Measurements from ENCODE around the gene MAP4K4.
"Not testable (repeated sequence)": the region's sequence is repeated elsewhere in the genome, so short reads cannot be mapped to it uniquely, and the experiment has no call there.

MAP4K4 gene

DNA sequence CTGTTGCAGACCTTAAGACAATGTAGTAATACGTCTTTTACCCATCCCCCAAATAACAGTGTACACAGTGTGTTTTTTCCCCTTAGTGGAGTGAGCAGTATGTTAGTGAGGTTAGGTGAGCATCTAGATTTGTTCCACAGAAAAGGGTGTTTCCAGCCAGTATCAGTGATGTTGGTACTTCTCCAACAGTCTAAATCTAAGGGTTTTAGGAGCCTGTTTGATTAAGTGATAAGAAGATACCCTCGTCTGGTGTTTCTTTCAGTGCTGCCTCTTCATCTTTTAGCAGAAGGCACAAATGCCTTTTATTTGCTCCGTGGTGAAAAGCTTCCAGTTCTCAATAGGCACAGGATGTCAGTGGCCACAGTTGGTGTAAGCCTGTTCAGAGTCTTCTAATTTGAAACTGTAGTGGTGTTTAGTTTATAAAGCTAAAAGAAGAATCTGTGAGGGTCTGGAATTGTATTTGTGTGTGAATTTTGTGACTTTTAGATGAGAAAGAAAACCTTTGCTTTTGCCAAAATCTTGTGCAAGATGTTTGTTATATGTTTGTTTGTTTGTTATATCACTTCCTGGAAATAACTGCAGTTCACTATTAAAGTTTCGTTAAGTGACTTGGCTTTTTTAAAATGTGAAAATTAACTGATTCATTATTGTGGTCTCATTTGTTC, 71.2 kb downstream of the MAP4K4 start:
- DNase-seq (ENCODE audit: low spot score) = no peak

GRCh38 chr2:101769726-101770125, 72.2 kb downstream of the MAP4K4 start:
- not testable (repeated sequence) for DNase-seq (ENCODE audit: low spot score)

DNA sequence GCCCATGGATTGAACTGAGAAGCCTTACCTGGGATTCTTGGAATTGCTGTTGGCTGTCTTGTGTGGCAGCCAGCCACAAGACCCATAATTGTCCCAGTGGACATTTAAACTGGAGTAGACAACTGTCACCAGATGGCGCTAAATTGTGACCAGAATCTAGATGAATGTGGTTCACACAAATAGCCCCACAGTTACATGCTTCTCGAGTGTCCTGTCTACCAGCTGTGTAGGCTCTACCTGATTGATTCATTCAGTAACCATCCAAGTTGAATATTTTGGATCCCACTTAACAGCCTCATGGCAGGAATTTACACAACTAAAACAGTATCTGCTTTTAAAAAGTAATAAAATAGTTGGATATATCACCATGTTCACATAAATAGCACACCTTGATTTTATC, 73.2 kb downstream of the MAP4K4 start:
- DNase-seq (ENCODE audit: low spot score) = no peak

- DNase-seq (ENCODE audit: low spot score) = no peak
Measured at GRCh38 chr2:101771227-101771902, 73.9 kb downstream of the MAP4K4 start.

DNA sequence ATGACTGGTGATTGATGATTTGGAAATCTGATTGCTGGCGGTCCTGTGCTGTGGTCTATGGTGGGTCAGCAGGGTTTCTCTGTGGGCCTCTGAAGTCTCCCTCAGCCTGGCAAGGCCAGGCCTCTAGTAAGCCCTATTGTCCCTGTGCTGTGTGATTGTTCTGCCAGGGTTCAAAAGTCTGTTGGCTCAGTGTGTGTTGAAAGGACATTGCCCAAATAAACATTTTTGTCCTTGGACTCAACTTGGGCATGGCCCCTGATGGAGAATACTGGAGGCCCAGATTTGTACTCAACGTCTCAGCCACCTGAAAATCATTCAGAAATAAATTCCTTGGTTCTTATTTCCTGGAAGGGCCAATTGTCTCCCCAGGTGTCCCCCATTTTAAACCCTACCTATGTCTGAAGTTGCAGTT, 74.4 kb downstream of the MAP4K4 start:
- no peak for DNase-seq (ENCODE audit: low spot score)

DNA sequence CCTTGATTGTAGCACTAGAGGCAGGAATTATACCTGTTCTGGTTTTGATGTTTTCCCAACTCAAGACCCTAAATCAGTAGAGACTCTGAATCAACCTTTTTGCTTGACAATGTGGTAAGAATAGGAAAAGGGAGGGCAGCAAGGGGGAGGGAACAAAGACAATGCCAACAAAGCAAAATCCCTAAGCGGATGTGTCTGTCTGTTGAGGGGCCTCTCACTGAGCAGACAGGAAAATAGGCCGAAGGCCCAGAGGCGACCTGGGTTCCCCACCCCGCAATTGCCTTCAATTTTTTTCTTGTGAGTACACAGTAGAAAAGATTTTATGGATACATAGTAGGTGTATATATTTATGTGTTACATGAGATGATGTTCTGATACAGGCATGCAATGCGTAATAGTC, 75.6 kb downstream of the MAP4K4 start:
- DNase-seq (ENCODE audit: low spot score) = no peak

- not testable (repeated sequence) for DNase-seq (ENCODE audit: low spot score)
Measured at GRCh38 chr2:101773961-101774360, 76.5 kb downstream of the MAP4K4 start.

DNA sequence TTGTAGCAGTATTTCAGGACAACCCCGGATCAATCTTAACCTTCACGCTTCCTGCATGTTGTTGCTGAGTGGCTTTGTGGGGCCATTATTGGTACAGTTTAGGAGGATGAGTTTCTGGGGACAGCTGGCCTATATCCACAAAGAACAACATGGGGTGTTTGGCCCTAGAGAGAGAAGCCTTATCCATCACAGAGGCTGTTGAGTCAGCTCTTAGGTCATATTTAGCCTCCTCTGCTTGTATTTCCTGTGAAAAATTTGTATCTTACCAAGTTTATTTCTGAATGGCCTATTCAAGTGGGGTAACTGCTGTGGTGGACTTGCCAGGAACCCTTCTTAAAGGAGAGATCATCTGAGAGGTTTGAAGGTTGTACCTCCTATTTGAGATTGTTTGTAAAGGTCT, 77.6 kb downstream of the MAP4K4 start:
- DNase-seq (ENCODE audit: low spot score) = no peak

DNA sequence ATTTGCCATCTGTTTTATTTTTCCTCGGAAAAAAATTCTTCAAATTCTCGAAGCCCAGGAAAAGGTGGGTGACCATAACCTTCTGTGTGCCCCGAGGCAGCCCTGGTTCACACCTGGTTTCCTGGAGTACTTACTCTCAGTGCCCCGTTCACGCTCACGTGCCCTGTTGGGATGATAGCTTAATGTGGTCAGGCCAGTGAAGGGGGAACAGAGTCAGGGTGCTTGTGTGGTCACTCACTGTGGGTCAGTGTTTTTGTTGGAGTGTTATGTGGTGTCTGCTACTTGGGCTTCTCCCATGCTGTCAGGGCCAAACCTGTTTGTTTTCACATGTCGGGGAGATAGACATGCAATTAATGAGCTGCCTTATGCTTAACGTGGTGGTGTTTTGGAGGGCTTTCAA, 78.1 kb downstream of the MAP4K4 start:
- DNase-seq (ENCODE audit: low spot score) = no peak

- DNase-seq (ENCODE audit: low spot score) = no peak
Measured at GRCh38 chr2:101776172-101777043, 78.9 kb downstream of the MAP4K4 start.

DNA sequence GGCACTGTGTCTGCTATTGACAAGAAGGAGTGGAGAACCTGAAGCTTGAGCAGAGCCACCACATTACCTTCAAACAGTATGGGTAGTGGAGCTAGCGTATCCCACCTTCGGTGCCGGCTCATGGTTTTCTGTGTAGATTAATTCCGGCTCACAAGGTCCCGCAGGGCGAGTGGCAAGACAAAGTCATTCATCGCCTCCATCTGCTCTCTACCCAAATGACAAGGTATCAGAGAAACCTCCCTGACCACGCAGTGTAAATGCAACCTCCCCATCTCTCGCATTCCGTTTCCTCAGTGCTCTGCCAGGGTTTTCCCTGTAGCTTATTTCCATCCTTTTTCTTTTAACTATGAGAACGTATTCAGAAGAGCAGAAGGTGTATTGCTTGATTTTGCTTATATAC, 79.8 kb downstream of the MAP4K4 start:
- DNase-seq (ENCODE audit: low spot score) = no peak

- DNase-seq (ENCODE audit: low spot score) = no peak
Measured at GRCh38 chr2:101778102-101778501, 80.6 kb downstream of the MAP4K4 start.

GRCh38 chr2:101779190-101779589, 81.7 kb downstream of the MAP4K4 start:
- DNase-seq (ENCODE audit: low spot score) = no peak

GRCh38 chr2:101779656-101780055, 82.1 kb downstream of the MAP4K4 start:
- no peak for DNase-seq (ENCODE audit: low spot score)

DNA sequence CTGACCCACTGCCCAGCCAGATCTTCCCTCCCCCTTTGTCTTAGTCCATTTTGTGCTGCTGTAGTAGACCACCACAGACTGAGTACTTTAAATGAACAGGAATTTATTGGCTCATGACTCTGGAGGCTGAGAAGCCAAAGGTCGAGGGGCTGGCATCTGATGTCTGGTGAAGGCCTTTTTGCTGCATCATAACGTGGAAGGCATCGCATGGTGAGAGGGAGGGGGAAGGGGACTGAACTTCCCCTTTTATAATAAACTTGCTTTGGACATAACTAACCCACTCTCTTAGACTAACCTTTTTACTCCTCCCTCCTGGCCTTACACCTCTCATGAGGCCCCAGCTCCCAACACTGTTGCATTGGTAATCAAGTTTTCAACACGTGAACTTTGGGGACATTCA, 83.8 kb downstream of the MAP4K4 start:
- no peak for DNase-seq (ENCODE audit: low spot score)

DNA sequence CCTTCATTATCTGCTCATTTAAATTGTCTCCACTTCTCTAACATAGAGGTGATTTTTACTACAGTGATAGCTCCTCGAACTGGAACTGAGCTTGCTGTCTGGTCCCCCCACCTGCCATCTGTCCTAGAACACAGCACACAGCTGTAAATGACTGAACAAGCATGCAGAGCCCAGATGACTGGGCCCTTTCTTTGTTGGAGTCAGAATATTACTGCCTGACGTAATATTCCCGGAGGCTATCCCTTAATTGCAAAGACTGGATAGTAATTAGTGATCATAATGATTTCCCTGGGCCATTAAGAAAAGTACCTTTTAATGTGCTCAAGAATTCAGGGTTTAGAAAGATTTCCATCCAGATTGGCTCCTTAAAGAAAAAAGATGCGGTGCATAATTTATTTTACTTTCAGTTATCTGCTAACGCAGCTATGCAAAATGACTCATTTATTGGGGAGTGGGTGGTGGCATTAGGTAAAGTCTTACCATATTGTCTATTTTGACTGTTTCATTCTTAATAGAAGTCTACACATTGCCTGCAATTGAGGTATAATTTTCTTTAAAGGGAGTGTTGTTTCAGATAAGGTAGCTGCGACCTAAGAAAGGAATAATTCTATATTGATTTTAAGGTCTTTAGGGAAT, 84.4 kb downstream of the MAP4K4 start:
- DNase-seq (ENCODE audit: low spot score) = no peak

- no peak for DNase-seq (ENCODE audit: low spot score)
Measured at GRCh38 chr2:101782427-101782792, 84.9 kb downstream of the MAP4K4 start.

GRCh38 chr2:101787097-101787496, 89.6 kb downstream of the MAP4K4 start:
- DNase-seq (ENCODE audit: low spot score) = no peak

GRCh38 chr2:101788565-101788964, 91.1 kb downstream of the MAP4K4 start:
- DNase-seq (ENCODE audit: low spot score) = no peak

DNA sequence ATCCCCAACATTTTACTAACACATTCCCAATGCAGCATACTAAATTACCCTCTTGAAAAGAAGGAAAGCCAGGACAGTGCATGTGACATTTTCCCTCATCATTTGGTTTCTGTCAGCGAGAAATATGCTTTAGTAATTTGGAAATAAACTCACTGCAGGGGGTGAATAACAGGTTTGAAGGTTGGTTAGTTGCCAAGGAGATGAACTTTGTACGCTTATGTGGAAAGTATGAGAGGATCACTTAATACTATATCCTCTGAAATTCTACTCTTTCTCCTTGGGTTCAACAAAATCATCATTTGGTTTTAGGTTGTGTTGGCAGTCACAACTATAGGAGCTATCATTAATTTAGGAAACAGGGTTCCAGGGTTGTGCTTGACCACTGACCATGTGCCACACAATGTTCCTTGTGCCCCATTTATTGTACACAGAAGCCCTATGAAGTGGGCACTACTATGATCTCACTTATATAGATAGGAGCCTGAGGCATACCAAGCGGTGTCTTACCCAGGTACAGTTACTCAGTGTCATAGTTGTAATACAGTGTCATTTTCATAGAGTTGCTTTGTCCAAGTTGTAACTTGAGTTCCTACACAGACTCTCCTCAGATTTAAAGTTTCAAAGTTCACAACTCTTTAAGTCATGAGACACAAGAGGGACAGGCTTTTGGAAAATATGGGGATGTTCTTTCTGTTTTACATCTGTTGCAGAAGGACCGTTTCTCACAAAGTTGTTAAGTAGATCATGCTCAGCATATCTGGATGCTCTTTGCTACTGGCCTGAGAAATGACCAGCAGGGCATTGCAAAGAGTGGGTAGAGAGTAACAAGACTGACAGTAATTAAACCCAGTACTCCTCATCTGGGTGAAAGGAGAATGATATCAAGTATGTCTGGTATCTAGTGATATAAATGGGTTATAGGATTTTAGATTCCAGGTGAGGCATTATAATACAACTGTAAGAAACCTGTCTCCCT, 91.8 kb downstream of the MAP4K4 start:
- no peak for DNase-seq (ENCODE audit: low spot score)

- no peak for DNase-seq (ENCODE audit: low spot score)
Measured at GRCh38 chr2:101790416-101790815, 92.9 kb downstream of the MAP4K4 start.

Measured in AG20443 (cell line).